HepG2 (cell line): ENCODE data around the gene IHH. TPM values are rescaled to one million over a fixed set of nuclear protein-coding genes. Genes with fewer than 3 reads are reported as not detected.

Experiments
- AHR ChIP-seq: IDR thresholded peaks from 2 replicates; pipeline ENCODE4 v1.6.1; 2018; ENCODE audit warnings: missing genetic modification reagents, missing compliant biosample characterization
- ATF1 ChIP-seq: IDR thresholded peaks from 2 replicates; pipeline ENCODE4 v1.6.1; 2016; ENCODE audit warnings: mild to moderate bottlenecking, control low read depth
- DNMT1 ChIP-seq: sonication (generic); formaldehyde crosslinking; IDR thresholded peaks from 2 replicates; pipeline ENCODE4 v1.5.1; 2020; ENCODE audit warnings: mild to moderate bottlenecking, missing genetic modification reagents
- GTF3A ChIP-seq: sonication (generic); formaldehyde crosslinking; conservative IDR thresholded peaks from 2 replicates; pipeline ENCODE4 v1.4.0; 2020; ENCODE audit warnings: mild to moderate bottlenecking, missing genetic modification reagents
- HOXA5 ChIP-seq: sonication (generic); formaldehyde crosslinking; IDR thresholded peaks from 2 replicates; pipeline ENCODE4 v1.4.0; 2020; ENCODE audit warnings: missing genetic modification reagents
- KDM6A ChIP-seq: IDR thresholded peaks from 2 replicates; pipeline ENCODE4 v1.6.1; 2016; ENCODE audit warnings: low read depth
- REST ChIP-seq, 2 experiments: IDR thresholded peaks; 2 replicates each; pipeline ENCODE4 v1.6.1; 2011 to 2012; ENCODE audit warnings: low read length in 2 of 2, borderline replicate concordance in 1 of 2, low read depth in 1 of 2, mild to moderate bottlenecking in 1 of 2, moderate library complexity in 1 of 2
- SKI ChIP-seq: fragments of 450-650 bp; IDR thresholded peaks from one replicate; pipeline ENCODE4 v1.6.1; 2018; ENCODE audit warnings: mild to moderate bottlenecking; ENCODE audit not compliant: partially characterized antibody
- SNRNP70 ChIP-seq: fragments of 200-400 bp; formaldehyde crosslinking; IDR thresholded peaks from 2 replicates; pipeline ENCODE4 v1.6.1; 2017; ENCODE audit warnings: mild to moderate bottlenecking, low read depth, low read length, moderate library complexity
- ZNF253 ChIP-seq: sonication (generic); formaldehyde crosslinking; IDR thresholded peaks from 2 replicates; pipeline ENCODE4 v1.8.0; 2022; ENCODE audit warnings: mild to moderate bottlenecking, missing genetic modification reagents, borderline replicate concordance
- ZNF629 ChIP-seq: sonication (generic); formaldehyde crosslinking; conservative IDR thresholded peaks from 2 replicates; pipeline ENCODE4 v1.5.0; 2020; ENCODE audit warnings: missing genetic modification reagents
- ZNF703 ChIP-seq: sonication (generic); formaldehyde crosslinking; IDR thresholded peaks from 2 replicates; pipeline ENCODE4 v1.5.1; 2020; ENCODE audit warnings: missing genetic modification reagents, mild to moderate bottlenecking, moderate library complexity, borderline replicate concordance
- polyA plus RNA-seq, 8 experiments: library from polyadenylated mRNA; depleted of rRNA in 3 of 8; stranded (reverse) in 7 of 8; unstranded in 1 of 8; fragments of >200 nt; fragmentation: Illumina TruSeq in 4 of 8; extraction: Trizol in 4 of 8; gene quantifications; 2 replicates each; pipeline versions ENCODE4 v1.2.1 to v1.2.3, GENCODE V29; 2011 to 2016; ENCODE audit warnings: low read depth in 4 of 8, missing spikeins in 1 of 8, mixed read lengths in 1 of 8; ENCODE audit not compliant: insufficient read depth in 1 of 8
- total RNA-seq, 5 experiments: library from RNA; depleted of rRNA; stranded (reverse); fragments of >200 nt; fragmentation: Illumina TruSeq; extraction: Trizol; gene quantifications; 2 replicates each; pipeline ENCODE4 v1.2.3, GENCODE V29; 2016; ENCODE audit warnings: low read depth in 1 of 5
- TF ChIP-seq, protein P1 (sequence below), 2 experiments: fragments of 450-650 bp in 1 of 2; sonication (generic) in 1 of 2; formaldehyde crosslinking; IDR thresholded peaks; 2 replicates each; pipeline versions ENCODE4 v1.5.0 to v1.8.0; 2020 to 2022; ENCODE audit warnings: mild to moderate bottlenecking in 1 of 2, missing genetic modification reagents in 1 of 2
- TF ChIP-seq, protein P2 (sequence below): sonication (generic); formaldehyde crosslinking; IDR thresholded peaks from 2 replicates; pipeline ENCODE4 v1.4.0; 2020; ENCODE audit warnings: missing genetic modification reagents
- TF ChIP-seq, protein P3 (sequence below): sonication (generic); formaldehyde crosslinking; IDR thresholded peaks from 2 replicates; pipeline ENCODE4 v1.5.0; 2020; ENCODE audit warnings: missing genetic modification reagents
- TF ChIP-seq, protein P4 (sequence below): sonication (generic); formaldehyde crosslinking; IDR thresholded peaks from 2 replicates; pipeline ENCODE4; 2020; ENCODE audit warnings: missing genetic modification reagents, mild to moderate bottlenecking, borderline replicate concordance

IHH gene
- total and polyA plus RNA-seq, 2 of the 13 experiments (the other 11 are each of a cell fraction or from before 2014, with no cell fraction given): 0.42 TPM; not detected in 1

DNA sequence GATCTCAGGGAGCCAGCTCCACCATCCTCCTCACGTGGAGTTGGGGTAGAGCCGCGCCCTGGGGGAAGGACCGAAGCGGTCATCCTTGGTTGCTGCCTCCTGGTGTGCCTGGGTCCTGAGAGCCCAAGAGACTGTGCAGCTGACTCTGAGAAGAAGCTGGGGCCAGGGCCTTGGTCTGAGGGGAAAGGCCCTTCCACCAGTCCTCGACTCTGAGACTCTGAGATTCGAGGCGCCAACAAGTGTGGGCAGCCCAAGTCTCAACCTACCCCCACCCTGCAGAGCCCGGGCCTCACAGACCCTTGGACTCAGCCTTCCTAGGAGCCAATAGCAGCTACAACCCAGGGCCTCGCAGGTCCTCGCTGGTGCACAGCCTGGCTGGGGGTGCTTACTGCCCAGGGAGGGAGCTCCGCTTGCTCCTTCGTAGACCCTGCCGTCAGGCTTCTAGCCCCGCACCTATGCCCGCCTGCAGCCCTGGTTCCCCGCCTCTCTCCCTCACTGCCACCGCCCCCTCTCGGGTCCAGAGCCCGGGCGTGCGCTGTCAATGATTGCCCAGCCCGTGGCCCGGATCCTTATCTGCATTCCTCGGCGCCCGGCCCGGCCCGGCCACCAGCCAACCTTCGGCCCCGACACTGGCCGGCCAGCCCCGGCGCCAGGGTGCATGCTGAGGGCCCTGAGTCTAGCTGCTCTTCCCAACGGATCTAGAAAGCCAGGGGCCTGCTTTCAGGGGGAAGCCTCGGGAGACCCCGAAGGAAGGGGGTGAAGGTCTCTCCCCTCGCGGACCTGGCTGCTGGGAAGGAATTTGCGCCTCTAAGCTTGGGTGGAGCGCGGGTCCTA is 2.0 kb downstream of the IHH start (continued):
- TF ChIP-seq SNRNP70 (no peak), GTF3A (0 out of 2 replicates have a peak, but pooled peaks have one; percentile 84), REST (IDR thresholded peaks at IDR 0.05; ENCODE audit: borderline replicate concordance in 1 of 2, low read depth in 1 of 2, low read length in 2 of 2) (no peak), ZNF253 (0 out of 2 replicates have a peak, but pooled peaks have one; percentile 30), AHR (CRISPR knock-in tag) (no peak; the same call in 1 of the 2 replicates), DNMT1 (no peak), ZNF703 (no peak), ZNF629 (peak; percentile 41; the same call in 1 of the 2 replicates), KDM6A (CRISPR knock-in tag) (0 out of 2 replicates have a peak, but pooled peaks have one; percentile 43), SKI (peak; percentile 80), ATF1 (CRISPR knock-in tag) (no peak), HOXA5 (CRISPR knock-in tag) (no peak)
- TF ChIP-seq, protein P1, sequence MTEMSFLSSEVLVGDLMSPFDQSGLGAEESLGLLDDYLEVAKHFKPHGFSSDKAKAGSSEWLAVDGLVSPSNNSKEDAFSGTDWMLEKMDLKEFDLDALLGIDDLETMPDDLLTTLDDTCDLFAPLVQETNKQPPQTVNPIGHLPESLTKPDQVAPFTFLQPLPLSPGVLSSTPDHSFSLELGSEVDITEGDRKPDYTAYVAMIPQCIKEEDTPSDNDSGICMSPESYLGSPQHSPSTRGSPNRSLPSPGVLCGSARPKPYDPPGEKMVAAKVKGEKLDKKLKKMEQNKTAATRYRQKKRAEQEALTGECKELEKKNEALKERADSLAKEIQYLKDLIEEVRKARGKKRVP (CRISPR knock-in tag; IDR thresholded peaks at IDR 0.05): no peak
- TF ChIP-seq, protein P2, sequence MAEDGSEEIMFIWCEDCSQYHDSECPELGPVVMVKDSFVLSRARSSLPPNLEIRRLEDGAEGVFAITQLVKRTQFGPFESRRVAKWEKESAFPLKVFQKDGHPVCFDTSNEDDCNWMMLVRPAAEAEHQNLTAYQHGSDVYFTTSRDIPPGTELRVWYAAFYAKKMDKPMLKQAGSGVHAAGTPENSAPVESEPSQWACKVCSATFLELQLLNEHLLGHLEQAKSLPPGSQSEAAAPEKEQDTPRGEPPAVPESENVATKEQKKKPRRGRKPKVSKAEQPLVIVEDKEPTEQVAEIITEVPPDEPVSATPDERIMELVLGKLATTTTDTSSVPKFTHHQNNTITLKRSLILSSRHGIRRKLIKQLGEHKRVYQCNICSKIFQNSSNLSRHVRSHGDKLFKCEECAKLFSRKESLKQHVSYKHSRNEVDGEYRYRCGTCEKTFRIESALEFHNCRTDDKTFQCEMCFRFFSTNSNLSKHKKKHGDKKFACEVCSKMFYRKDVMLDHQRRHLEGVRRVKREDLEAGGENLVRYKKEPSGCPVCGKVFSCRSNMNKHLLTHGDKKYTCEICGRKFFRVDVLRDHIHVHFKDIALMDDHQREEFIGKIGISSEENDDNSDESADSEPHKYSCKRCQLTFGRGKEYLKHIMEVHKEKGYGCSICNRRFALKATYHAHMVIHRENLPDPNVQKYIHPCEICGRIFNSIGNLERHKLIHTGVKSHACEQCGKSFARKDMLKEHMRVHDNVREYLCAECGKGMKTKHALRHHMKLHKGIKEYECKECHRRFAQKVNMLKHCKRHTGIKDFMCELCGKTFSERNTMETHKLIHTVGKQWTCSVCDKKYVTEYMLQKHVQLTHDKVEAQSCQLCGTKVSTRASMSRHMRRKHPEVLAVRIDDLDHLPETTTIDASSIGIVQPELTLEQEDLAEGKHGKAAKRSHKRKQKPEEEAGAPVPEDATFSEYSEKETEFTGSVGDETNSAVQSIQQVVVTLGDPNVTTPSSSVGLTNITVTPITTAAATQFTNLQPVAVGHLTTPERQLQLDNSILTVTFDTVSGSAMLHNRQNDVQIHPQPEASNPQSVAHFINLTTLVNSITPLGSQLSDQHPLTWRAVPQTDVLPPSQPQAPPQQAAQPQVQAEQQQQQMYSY: 0 out of 2 replicates have a peak, but pooled peaks have one; percentile 70
- TF ChIP-seq, protein P3, sequence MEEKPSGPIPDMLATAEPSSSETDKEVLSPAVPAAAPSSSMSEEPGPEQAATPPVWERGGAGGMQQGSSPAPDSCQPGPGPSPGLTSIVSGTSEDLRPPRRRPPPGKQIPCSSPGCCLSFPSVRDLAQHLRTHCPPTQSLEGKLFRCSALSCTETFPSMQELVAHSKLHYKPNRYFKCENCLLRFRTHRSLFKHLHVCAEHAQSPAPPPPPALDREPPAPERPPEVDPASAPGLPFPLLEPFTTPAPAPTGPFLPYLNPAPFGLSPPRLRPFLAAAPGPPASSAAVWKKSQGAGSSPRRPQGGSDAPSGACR (CRISPR knock-in tag): no peak
- TF ChIP-seq, protein P4, sequence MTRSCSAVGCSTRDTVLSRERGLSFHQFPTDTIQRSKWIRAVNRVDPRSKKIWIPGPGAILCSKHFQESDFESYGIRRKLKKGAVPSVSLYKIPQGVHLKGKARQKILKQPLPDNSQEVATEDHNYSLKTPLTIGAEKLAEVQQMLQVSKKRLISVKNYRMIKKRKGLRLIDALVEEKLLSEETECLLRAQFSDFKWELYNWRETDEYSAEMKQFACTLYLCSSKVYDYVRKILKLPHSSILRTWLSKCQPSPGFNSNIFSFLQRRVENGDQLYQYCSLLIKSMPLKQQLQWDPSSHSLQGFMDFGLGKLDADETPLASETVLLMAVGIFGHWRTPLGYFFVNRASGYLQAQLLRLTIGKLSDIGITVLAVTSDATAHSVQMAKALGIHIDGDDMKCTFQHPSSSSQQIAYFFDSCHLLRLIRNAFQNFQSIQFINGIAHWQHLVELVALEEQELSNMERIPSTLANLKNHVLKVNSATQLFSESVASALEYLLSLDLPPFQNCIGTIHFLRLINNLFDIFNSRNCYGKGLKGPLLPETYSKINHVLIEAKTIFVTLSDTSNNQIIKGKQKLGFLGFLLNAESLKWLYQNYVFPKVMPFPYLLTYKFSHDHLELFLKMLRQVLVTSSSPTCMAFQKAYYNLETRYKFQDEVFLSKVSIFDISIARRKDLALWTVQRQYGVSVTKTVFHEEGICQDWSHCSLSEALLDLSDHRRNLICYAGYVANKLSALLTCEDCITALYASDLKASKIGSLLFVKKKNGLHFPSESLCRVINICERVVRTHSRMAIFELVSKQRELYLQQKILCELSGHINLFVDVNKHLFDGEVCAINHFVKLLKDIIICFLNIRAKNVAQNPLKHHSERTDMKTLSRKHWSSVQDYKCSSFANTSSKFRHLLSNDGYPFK (CRISPR knock-in tag): peak; percentile 6; the same call in 1 of the 2 replicates
